A549 (cell line): ENCODE measurements around the gene STYX.

Source experiments
- CEBPB ChIP-seq, 2 experiments: fragments of >200 bp in 1 of 2; sonication (Bioruptor Twin) in 1 of 2; formaldehyde crosslinking in 1 of 2; IDR thresholded peaks; 2 replicates each; pipeline ENCODE4 v1.6.1; 2012 to 2016
- CHD2 ChIP-seq: fragments of 150-350 bp; IDR thresholded peaks from 2 replicates; pipeline ENCODE4 v1.6.1; 2014; ENCODE audit warnings: low read length; ENCODE audit not compliant: partially characterized antibody
- CTCF ChIP-seq: fragments of >200 bp; sonication (Bioruptor Twin); formaldehyde crosslinking; IDR thresholded peaks from 3 replicates; pipeline ENCODE4 v1.5.1; 2016
- MAFK ChIP-seq: fragments of 450-650 bp; IDR thresholded peaks from 2 replicates; pipeline ENCODE4 v1.6.1; 2014; ENCODE audit not compliant: partially characterized antibody
- NFE2L2 ChIP-seq: fragments of 150-350 bp; conservative IDR thresholded peaks from 2 replicates; pipeline ENCODE4 v1.6.1; 2014; ENCODE audit warnings: low read length
- POLR2A ChIP-seq: IDR thresholded peaks from 2 replicates; pipeline ENCODE4 v1.6.1; 2012; ENCODE audit warnings: mild to moderate bottlenecking, low read length
- RAD21 ChIP-seq, 2 experiments: fragments of >200 bp in 1 of 2; sonication (Bioruptor Twin) in 1 of 2; formaldehyde crosslinking in 1 of 2; IDR thresholded peaks in 1 of 2; conservative IDR thresholded peaks in 1 of 2; 2 replicates in 1 of 2; 3 replicates in 1 of 2; pipeline ENCODE4 v1.6.1; 2012 to 2018; ENCODE audit warnings: inconsistent platforms in 1 of 2
- RFX5 ChIP-seq: fragments of 450-650 bp; IDR thresholded peaks from 2 replicates; pipeline ENCODE4 v1.7.1; 2014; ENCODE audit warnings: antibody characterized with exemption, mild to moderate bottlenecking, moderate library complexity
- TP53 ChIP-seq: fragments of 250-450 bp; sonication (Bioruptor Pico); IDR thresholded peaks from 2 replicates; pipeline ENCODE4 v1.5.0; 2021; ENCODE audit warnings: mild to moderate bottlenecking, moderate library complexity
- ZFP36 ChIP-seq: fragments of 450-650 bp; IDR thresholded peaks from 2 replicates; pipeline ENCODE4 v1.6.1; 2014; ENCODE audit warnings: borderline replicate concordance; ENCODE audit not compliant: partially characterized antibody
- ZSCAN20 ChIP-seq: fragments of 250-450 bp; sonication (Bioruptor Pico); IDR thresholded peaks from 2 replicates; pipeline ENCODE4 v1.8.0; 2022; ENCODE audit warnings: mild to moderate bottlenecking, moderate library complexity

GRCh38 chr14:52755607-52756316 lies 25.8 kb downstream of the STYX start:
- TF ChIP-seq CEBPB (IDR thresholded peaks at IDR 0.05) (no peak), ZSCAN20 (CRISPR knock-in tag) (no peak), CTCF (no peak), RFX5 (no peak), POLR2A (no peak), CHD2 (no peak), NFE2L2 (no peak), ZFP36 (no peak), MAFK (no peak), RAD21 (conservative IDR thresholded peaks at IDR 0.05 in 1 of 2, IDR thresholded peaks at IDR 0.05 in 1 of 2) (no peak), TP53 (CRISPR knock-in tag) (no peak)
